C4-2B (cell line): ENCODE data around the gene B4GALT4.

Source experiments
- CTCF ChIP-seq: fragments of 450-650 bp; conservative IDR thresholded peaks from 2 replicates; pipeline ENCODE4 v1.5.1; 2017; ENCODE audit warnings: mild to moderate bottlenecking
- ZFX ChIP-seq: fragments of 450-650 bp; IDR thresholded peaks from 2 replicates; pipeline ENCODE4 v1.6.1; 2017

DNA sequence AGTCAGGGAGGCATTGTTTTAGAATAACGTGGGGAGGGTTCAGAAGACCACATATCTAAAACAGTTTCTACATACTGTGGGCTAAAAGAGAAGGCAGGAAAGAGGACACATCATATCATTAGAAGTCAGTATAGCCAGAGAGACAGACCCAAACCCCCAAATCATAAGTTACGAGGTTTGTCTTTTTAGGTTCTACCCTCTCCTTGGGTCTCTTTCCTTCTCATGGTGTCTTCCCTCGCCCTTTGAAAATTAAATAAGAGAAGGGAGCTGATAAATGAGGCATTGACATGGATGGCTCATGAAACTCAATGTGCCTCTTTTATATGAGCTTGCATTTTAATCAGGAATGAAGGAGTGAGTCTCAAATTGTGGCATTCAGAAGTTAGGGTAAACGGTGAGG lies 63.9 kb downstream of the B4GALT4 start:
- TF ChIP-seq CTCF (no peak), ZFX (no peak)
